HEK293 (cell line): ENCODE results near the gene CYP39A1.

ENCODE experiments used
- ELK4 ChIP-seq: IDR thresholded peaks from 2 replicates; pipeline ENCODE4 v1.6.1; 2011; ENCODE audit warnings: mild to moderate bottlenecking, low read depth, low read length, borderline replicate concordance
- HOXA7 ChIP-seq: sonication (generic); formaldehyde crosslinking; IDR thresholded peaks from 2 replicates; pipeline ENCODE4 v1.8.1; 2022; ENCODE audit warnings: missing genetic modification reagents, borderline replicate concordance
- HOXC10 ChIP-seq: sonication (generic); formaldehyde crosslinking; IDR thresholded peaks from 2 replicates; pipeline ENCODE4 v1.8.1; 2023; ENCODE audit warnings: mild to moderate bottlenecking, missing genetic modification reagents
- IKZF3 ChIP-seq: fragments of 450-650 bp; IDR thresholded peaks from 2 replicates; pipeline ENCODE4 v1.5.0; 2018; ENCODE audit warnings: missing biosample characterization, mild to moderate bottlenecking, missing genetic modification characterization, moderate library complexity
- MEIS1 ChIP-seq: sonication (generic); formaldehyde crosslinking; IDR thresholded peaks from 2 replicates; pipeline ENCODE4 v1.8.1; 2022; ENCODE audit warnings: missing genetic modification reagents, mild to moderate bottlenecking, borderline replicate concordance
- SP2 ChIP-seq: fragments of 450-650 bp; formaldehyde crosslinking; IDR thresholded peaks from 2 replicates; pipeline ENCODE4 v1.5.1; 2016; ENCODE audit warnings: missing biosample characterization, missing genetic modification characterization
- SP3 ChIP-seq: fragments of 450-650 bp; formaldehyde crosslinking; IDR thresholded peaks from 2 replicates; pipeline ENCODE4 v1.5.1; 2016; ENCODE audit warnings: missing biosample characterization, missing genetic modification characterization
- YY2 ChIP-seq: fragments of 450-650 bp; formaldehyde crosslinking; IDR thresholded peaks from 2 replicates; pipeline ENCODE4 v1.5.1; 2016; ENCODE audit warnings: missing biosample characterization, missing genetic modification characterization
- ZBTB20 ChIP-seq: fragments of 450-650 bp; formaldehyde crosslinking; IDR thresholded peaks from 2 replicates; pipeline ENCODE4 v1.5.1; 2016; ENCODE audit warnings: missing biosample characterization, missing genetic modification characterization
- ZBTB49 ChIP-seq: fragments of 450-650 bp; formaldehyde crosslinking; IDR thresholded peaks from 2 replicates; pipeline ENCODE4 v1.5.1; 2016; ENCODE audit warnings: missing biosample characterization, missing genetic modification characterization, low read depth
- ZBTB7A ChIP-seq: fragments of 450-650 bp; formaldehyde crosslinking; IDR thresholded peaks from 2 replicates; pipeline ENCODE4 v1.5.1; 2016; ENCODE audit warnings: low read depth, missing biosample characterization, missing genetic modification characterization
- ZNF121 ChIP-seq: fragments of 450-650 bp; formaldehyde crosslinking; IDR thresholded peaks from 2 replicates; pipeline ENCODE4 v1.5.1; 2016; ENCODE audit warnings: missing biosample characterization, missing genetic modification characterization
- ZNF174 ChIP-seq: fragments of 450-650 bp; formaldehyde crosslinking; IDR thresholded peaks from 2 replicates; pipeline ENCODE4 v1.5.0; 2017; ENCODE audit warnings: missing biosample characterization, mild to moderate bottlenecking, missing genetic modification characterization
- ZNF184 ChIP-seq: fragments of 450-650 bp; IDR thresholded peaks from 2 replicates; pipeline ENCODE4 v1.5.1; 2018; ENCODE audit warnings: missing biosample characterization, mild to moderate bottlenecking, missing genetic modification characterization
- ZNF223 ChIP-seq: fragments of 450-650 bp; formaldehyde crosslinking; IDR thresholded peaks from 2 replicates; pipeline ENCODE4 v1.5.1; 2016; ENCODE audit warnings: missing biosample characterization, missing genetic modification characterization
- ZNF394 ChIP-seq: fragments of 450-650 bp; formaldehyde crosslinking; IDR thresholded peaks from 2 replicates; pipeline ENCODE4 v1.5.1; 2016; ENCODE audit warnings: missing biosample characterization, missing genetic modification characterization, mild to moderate bottlenecking, moderate library complexity, borderline replicate concordance
- ZNF398 ChIP-seq: fragments of 450-650 bp; formaldehyde crosslinking; IDR thresholded peaks from 2 replicates; pipeline ENCODE4 v1.5.1; 2017; ENCODE audit warnings: missing biosample characterization, missing genetic modification characterization
- ZNF449 ChIP-seq: fragments of 450-650 bp; formaldehyde crosslinking; IDR thresholded peaks from 2 replicates; pipeline ENCODE4 v1.5.1; 2017; ENCODE audit warnings: missing biosample characterization, mild to moderate bottlenecking, missing genetic modification characterization, moderate library complexity
- ZNF518A ChIP-seq: fragments of 450-650 bp; formaldehyde crosslinking; conservative IDR thresholded peaks from 2 replicates; pipeline ENCODE4 v1.5.1; 2016; ENCODE audit warnings: low read depth, missing biosample characterization, missing genetic modification characterization
- ZNF561 ChIP-seq: fragments of 450-650 bp; IDR thresholded peaks from 2 replicates; pipeline ENCODE4 v1.5.1; 2018; ENCODE audit warnings: missing biosample characterization, missing genetic modification characterization, borderline replicate concordance
- ZNF658 ChIP-seq: fragments of 450-650 bp; formaldehyde crosslinking; IDR thresholded peaks from 2 replicates; pipeline ENCODE4; 2016; ENCODE audit warnings: missing biosample characterization, missing genetic modification characterization
- ZNF670 ChIP-seq: fragments of 450-650 bp; formaldehyde crosslinking; IDR thresholded peaks from 2 replicates; pipeline ENCODE4 v1.5.1; 2016; ENCODE audit warnings: missing biosample characterization, missing genetic modification characterization, low read depth
- ZNF692 ChIP-seq: fragments of 450-650 bp; formaldehyde crosslinking; IDR thresholded peaks from 2 replicates; pipeline ENCODE4 v1.5.1; 2016; ENCODE audit warnings: missing biosample characterization, missing genetic modification characterization
- ZNF785 ChIP-seq: fragments of 450-650 bp; formaldehyde crosslinking; IDR thresholded peaks from 2 replicates; pipeline ENCODE4 v1.5.1; 2016; ENCODE audit warnings: missing biosample characterization, missing genetic modification characterization
- ZSCAN16 ChIP-seq: fragments of 450-650 bp; formaldehyde crosslinking; IDR thresholded peaks from 2 replicates; pipeline ENCODE4 v1.5.1; 2016; ENCODE audit warnings: missing biosample characterization, missing genetic modification characterization

The CYP39A1 gene

GRCh38 chr6:46652603-46653438 is at the start of gene CYP39A1, which contains the start of gene SLC25A27 (continued):
- TF ChIP-seq IKZF3 (tag by site-specific recombination) (peak; percentile 96), ZNF174 (no peak), ZBTB20 (peak; percentile 85), ZNF223 (tag by site-specific recombination) (no peak), ZSCAN16 (no peak), ZNF121 (tag by site-specific recombination) (no peak), SP2 (tag by site-specific recombination) (peak; percentile 85), SP3 (tag by site-specific recombination) (peak; percentile 84), HOXA7 (no peak), MEIS1 (CRISPR knock-in tag) (no peak), ZNF785 (no peak), ZNF394 (tag by site-specific recombination) (no peak), ZNF658 (tag by site-specific recombination) (no peak), ZNF518A (tag by site-specific recombination) (no peak), YY2 (no peak), ZNF449 (tag by site-specific recombination) (no peak), ZNF670 (tag by site-specific recombination) (no peak), ZNF398 (tag by site-specific recombination) (peak; percentile 43; the same call in 1 of the 2 replicates), HOXC10 (CRISPR knock-in tag) (no peak), ELK4 (no peak), ZBTB49 (tag by site-specific recombination) (no peak), ZNF561 (tag by site-specific recombination) (peak; percentile 42; the same call in 1 of the 2 replicates), ZNF184 (tag by site-specific recombination) (no peak), ZBTB7A (tag by site-specific recombination) (no peak), ZNF692 (tag by site-specific recombination) (peak; percentile 33; the same call in 1 of the 2 replicates)
